NCI-H524 (cell line): ENCODE data around the gene TERB2.
"Not testable (repeated sequence)": the region's sequence is repeated elsewhere in the genome, so short reads cannot be mapped to it uniquely, and the experiment has no call there.

Experiments
- DNase-seq, 2 experiments: peaks; one replicate each; lab custom pipeline; 2025; lab: John Stamatoyannopoulos, UW

The TERB2 gene, protein sequence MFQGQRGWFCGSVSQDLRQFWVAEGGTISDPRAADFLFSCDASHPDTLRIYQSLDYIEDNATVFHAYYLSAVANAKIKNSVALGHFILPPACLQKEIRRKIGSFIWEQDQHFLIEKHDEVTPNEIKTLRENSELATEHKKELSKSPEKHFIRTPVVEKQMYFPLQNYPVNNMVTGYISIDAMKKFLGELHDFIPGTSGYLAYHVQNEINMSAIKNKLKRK

DNA sequence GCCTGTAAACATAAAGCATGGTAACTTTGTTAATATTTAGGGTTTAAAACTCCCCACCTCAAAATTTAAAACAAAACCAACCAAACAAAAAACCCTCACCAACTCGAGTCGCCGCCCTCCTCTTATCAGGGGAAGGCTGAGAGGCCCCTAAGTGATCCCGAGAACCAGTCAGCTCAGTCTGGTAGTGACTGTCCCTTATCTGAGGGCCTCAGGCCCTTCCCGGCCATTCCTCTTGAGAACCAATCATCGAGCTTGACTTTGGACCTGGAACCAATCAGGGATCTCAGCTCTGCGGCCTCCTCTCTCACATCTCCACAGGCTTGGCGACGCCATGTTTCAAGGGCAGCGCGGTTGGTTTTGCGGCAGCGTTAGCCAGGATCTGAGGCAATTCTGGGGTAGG lies at the start of gene TERB2:
TSS of gene TERB2 (plus strand) at position 300 of the 400 bp plus-strand sequence. CDS start at position 332, 32 bp downstream.
- DNase-seq, result no peak

- DNase-seq, result no peak
Measured at GRCh38 chr15:44909423-44909822, 47.1 kb upstream of the TERB2 start.

GRCh38 chr15:44910981-44911625 lies 45.4 kb upstream of the TERB2 start:
- DNase-seq, result no peak

DNA sequence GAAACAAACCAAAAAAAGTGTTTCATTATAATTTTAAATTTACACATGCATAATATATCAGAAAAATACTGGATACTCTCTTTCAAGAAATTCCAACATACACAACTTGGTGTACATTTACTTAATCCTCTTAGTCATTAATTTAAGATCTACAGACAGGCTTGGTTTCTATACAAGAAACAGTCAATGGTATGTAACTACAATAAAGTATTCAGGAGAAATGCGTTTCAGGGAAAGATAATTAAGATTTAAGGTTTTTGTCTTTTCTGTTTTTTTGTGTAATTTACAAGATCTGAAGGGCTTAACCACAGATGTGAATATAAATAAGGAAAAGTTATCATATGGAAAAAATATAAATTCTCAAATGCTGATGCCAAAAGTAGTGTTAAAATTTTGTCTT lies 44.3 kb upstream of the TERB2 start:
- not testable (repeated sequence) for DNase-seq

DNA sequence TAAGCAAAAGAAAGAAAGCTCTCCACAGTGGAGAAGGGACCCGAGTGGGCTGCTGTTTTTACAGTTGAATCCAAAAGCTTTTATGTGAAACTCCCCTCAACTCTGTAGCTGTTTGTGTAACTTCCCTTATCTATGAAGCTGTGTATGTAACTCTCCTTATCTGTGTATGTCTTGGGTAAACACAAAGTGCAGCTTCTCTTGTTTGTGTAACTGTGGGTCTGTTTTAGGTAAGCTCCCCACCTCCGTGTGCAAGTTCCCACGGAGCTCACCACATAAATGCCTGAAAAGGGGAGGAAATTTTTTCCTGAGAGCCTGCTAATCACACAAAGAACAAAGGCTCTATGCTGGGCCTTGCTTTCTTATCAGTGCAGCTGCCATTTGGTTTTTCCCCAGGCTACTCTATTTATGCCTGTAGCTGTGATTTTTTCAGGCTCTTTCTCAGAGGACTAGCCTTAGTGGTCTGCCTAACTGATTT lies 43.5 kb upstream of the TERB2 start:
- not testable (repeated sequence) for DNase-seq

DNA sequence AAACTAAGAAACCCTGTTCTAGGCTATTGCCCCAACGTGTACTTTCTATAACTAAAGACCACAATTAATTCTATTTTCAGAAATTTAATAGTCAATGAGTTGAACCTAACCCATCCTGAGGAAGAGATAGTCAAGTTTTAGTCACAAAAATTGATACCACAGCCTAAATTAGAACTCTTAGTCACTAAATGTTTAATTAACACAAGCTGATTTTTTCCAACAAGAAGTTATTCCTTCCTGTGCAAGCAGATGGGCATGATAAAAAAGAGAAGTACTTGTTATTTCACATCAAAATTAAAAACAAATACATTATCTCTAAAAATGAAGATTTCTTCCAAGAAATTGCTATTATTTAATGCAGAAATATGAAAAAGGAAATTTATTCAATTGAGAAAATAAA lies 38.4 kb upstream of the TERB2 start:
- DNase-seq, result no peak

DNA sequence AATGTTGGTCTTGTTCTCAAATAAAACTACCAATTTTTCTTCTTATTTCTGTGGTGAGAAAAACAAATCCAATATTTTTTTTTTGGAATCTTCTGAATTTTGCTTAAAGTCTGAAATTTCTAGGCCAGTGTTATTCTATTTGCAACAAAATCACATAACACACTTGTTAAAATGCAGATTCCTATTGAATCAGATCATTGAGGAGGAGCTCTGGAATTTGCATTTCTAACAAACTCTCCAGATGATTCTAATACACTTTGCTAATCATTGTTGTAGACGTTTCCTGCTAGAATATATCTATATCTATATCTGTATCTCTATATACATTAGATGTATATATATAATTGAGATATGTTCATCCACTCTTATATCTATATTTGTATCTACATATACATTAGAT lies 27.8 kb upstream of the TERB2 start:
- not testable (repeated sequence) for DNase-seq

DNA sequence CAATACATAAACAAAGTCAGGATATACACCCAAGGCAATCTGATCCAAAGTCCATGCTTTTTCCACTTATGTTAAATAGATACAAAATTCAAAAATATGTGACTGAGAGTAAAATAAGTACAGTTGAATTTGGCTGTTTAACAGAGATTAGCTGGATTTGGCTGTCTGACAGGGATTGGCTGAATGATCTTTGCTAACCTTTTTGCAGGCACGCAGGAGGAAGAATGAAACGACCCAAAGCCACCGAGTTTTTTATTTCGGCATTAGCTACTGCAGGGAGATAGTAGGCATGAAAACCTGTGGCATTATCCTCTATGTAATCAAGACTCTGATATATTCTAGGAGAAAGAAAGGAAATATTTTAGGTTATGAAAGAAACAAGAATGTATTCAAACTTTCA lies 26.2 kb upstream of the TERB2 start:
- not testable (repeated sequence) for DNase-seq

- DNase-seq, result not testable (repeated sequence)
Measured at GRCh38 chr15:44958302-44958701, 1.8 kb downstream of the TERB2 start.

- DNase-seq, result no peak
Measured at GRCh38 chr15:44968475-44968874, 12.0 kb downstream of the TERB2 start.

DNA sequence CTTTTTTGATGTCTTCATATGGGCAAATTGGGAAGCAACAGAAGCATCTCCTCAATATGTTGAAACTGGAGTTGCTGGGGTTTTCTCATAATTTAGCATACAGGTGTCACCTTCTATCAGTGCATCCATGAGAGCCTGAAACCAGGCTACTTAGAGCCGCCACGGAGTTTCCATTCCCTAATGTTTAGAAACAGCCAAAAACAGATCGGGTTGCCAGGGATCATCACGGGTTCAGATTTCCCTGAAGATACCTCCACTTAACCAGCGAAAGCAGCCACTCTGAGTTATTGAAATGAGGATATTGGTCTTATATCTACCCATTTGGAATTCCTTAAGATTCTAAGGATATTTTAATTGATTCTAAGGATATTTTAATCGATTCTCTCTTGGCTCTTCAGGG lies 14.5 kb downstream of the TERB2 start:
- no peak for DNase-seq

DNA sequence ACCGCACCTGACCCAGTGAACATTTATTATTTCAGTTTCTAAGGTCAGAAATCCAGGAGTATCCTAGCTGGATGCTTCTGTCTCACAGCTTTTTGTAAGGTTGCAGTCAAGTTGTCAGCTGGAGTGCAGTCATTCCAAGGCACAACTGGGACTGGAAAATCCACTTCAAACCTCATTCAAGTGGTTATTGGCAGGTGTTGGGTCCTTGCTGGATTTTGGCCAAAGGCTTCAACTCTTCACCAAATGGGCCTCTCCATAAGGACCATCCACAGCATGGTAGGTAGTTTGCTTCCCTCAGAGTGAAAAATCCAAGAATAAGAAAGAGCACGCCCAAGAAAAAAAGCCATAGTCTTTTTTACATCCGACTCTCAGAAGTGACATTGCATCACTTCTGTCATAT lies 19.7 kb downstream of the TERB2 start:
- DNase-seq, result peak; percentile 81 to 93

GRCh38 chr15:44977781-44978180 lies 21.3 kb downstream of the TERB2 start:
- DNase-seq, result not testable (repeated sequence)

- not testable (repeated sequence) for DNase-seq
Measured at GRCh38 chr15:44979617-44980339, 23.3 kb downstream of the TERB2 start.

GRCh38 chr15:44984144-44984543 lies 27.7 kb downstream of the TERB2 start:
- DNase-seq, result not testable (repeated sequence)

GRCh38 chr15:44986346-44987055 lies 30.0 kb downstream of the TERB2 start:
- DNase-seq, result not testable (repeated sequence)

DNA sequence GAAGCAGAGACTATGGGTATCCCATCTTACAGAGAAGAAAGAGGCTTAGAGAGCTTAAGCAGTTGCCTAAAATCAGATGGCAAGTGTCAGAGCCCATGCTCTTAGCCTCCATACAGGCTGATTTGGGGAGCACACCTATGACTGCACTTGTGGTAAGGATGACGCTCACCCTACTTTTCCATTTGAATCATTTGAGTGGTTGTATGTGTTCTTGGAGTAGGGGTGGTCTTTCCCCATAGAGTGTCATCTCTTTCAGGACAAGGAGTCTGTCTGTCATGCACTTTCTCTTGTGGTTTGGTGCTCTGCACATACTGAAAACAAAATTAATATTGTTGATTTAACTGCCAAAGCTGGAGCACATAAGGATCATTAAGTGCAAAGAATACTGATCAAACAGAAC lies 31.2 kb downstream of the TERB2 start:
- not testable (repeated sequence) for DNase-seq

- DNase-seq, result not testable (repeated sequence)
Measured at GRCh38 chr15:44988184-44988869, 31.8 kb downstream of the TERB2 start.

DNA sequence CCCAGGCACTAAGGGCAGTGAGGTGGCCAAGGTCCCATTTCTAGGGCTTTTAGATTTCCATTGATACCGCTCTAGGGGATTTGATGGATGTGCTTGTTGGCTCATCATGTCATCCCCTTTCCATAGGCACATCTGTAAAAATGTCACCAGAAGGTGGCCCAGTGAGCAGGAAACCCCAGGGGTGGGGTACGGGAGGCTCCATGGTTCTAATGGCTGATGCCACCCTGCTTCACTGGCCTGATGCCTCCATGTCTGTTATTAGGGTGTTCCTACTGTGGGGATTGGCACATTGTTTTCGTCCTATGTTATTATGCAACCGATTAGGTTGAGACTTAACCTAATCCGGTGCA lies 32.4 kb downstream of the TERB2 start:
- DNase-seq, result not testable (repeated sequence)

GRCh38 chr15:44997632-44998031 lies 41.1 kb downstream of the TERB2 start:
- DNase-seq, result not testable (repeated sequence)

GRCh38 chr15:44999105-44999504 lies 42.6 kb downstream of the TERB2 start:
- no peak for DNase-seq

DNA sequence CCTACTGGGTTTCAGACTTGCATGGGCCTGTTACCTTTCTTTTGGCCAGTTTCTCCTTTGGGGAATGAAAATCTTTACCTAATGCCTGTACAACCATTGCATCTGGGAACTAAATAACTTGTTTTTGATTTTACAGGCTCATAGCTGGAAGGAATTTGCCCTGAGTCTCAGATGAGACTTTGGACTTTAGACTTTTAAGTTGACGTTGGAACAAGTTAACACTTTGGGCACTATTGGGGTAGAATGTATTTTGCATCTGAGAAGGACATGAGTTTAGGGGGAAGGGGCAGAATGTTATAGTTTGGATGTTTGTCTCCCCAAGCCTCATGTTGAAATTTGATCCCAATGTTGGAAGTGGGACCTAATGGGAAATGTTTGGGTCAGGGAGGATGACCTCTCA lies 44.7 kb downstream of the TERB2 start:
- DNase-seq, result not testable (repeated sequence)
